ENCODE results near the gene EMC8.
A peak's percentile ranks its signal among the peaks of the same experiment; 100 is the strongest.
"Not testable (repeated sequence)": the region's sequence is repeated elsewhere in the genome, so short reads cannot be mapped to it uniquely, and the experiment has no call there.

EMC8 gene

GRCh38 chr16:85835227-85835751 is 35.9 kb upstream of the EMC8 start:
- no peak for DNase-seq (ENCODE audit: low read depth in 2 of 2)

- no peak for DNase-seq (ENCODE audit: low read depth in 2 of 2)
Observed at GRCh38 chr16:85834741-85835140, 35.4 kb upstream of the EMC8 start.

GRCh38 chr16:85833219-85833920 is 34.0 kb upstream of the EMC8 start:
- no peak for DNase-seq (ENCODE audit: low read depth in 2 of 2)

DNA sequence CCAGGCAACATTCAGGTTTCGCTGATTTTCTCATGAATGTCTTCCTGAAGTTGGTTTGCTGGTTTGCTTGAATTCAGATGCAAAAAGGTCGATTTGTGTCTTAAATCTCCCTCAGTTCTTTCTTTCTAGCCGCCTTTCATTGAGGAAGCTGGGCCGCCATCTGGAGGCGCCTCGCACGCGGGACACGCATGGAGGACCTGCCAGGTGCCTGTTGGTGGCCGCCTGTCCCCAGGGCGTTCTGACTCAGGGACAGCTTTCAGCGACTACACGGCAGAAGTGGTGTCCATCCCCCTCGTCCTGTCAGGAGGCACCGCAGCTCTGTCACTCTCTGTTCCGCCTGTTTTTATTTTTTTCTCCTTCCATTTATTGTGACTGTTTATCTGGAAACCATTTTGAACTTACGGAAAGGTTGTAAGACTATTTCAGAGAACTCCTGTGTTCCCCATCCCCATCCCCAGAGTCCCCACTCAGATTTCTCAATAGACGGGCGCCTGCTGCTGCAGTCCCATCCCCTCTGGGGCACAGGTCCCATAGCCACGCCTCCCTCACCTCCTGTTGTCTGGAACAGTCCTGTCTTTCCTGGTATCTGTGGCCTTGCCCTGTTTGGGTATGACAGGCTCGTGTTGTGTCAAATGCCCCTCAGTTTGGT is 33.4 kb upstream of the EMC8 start:
- no peak for DNase-seq (ENCODE audit: low read depth in 2 of 2)

GRCh38 chr16:85830821-85831220 is 31.5 kb upstream of the EMC8 start:
- DNase-seq (ENCODE audit: low read depth in 2 of 2), result no peak

- no peak for DNase-seq (ENCODE audit: low read depth in 2 of 2)
Observed at GRCh38 chr16:85829751-85830445, 30.6 kb upstream of the EMC8 start.

DNA sequence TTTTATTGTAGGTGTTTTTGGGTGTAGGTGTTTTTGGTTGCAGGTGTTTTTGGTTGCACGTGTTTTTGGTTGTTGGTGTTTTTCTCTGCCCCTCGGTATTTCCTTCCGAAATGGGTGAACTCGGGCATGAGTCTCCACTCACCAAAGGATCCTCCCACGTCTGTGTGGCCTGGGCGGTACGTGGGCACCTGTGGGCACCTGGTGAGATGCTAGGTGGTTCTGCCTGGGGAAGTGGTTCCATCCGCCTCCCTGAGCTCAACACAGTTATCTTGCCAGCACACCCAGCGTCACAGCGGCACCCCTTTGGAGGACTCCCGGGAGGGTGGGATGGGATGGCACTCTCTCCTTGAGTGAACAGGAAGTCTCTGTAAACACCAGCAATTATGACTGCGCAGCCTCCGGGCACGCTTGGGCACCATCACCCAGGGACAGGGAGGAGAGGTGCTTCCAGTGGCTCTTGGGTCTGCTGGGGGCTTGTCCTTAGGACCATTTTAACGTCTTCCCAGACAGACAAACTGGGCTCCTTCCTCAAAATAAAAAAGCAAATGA is 29.9 kb upstream of the EMC8 start:
- DNase-seq (ENCODE audit: low read depth in 2 of 2), result no peak

DNA sequence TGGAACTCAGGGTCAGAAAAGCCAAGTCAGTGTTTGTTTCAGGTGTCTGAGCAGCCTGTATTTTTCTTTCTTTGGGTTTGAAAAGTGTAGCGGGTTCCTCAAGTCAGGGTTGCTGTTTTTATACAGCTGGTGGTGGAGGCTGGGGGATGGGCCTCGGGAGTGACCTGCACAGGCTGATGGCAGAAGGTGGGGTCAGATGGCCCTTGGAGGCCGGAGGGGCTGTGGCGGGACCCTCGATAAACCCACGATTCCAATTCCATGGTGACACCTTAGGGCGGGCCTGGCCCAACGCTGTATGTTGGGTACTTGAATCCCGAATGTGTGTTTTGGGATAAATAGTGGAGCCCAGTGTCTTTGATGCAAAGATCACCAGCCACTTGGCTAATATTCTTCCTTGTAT is 28.8 kb upstream of the EMC8 start:
- no peak for DNase-seq (ENCODE audit: low read depth in 2 of 2)

GRCh38 chr16:85826686-85827247 is 27.4 kb upstream of the EMC8 start:
- no peak for DNase-seq (ENCODE audit: low read depth in 2 of 2)

DNA sequence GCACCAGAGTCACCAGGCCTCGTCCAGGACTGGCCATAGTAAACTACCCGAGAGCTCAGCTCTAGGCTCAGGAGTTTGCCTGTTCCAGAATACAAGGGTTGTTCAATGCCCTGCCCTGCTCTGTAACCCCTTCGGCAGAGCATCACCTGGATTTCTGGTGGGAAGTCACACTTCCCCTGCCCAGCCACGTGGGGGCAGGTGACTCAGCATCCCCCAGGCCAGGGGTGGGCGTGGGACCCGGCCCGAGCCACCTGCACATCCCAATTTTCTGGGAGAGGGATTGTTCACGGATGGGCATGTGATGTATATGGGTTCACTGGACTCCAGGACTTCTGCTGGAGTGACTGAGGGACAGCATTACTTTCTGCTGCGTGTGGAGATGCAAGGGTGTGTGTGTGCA is 26.0 kb upstream of the EMC8 start:
- no peak for DNase-seq (ENCODE audit: low read depth in 2 of 2)

- no peak for DNase-seq (ENCODE audit: low read depth in 2 of 2)
Observed at GRCh38 chr16:85824161-85825135, 25.1 kb upstream of the EMC8 start.

DNA sequence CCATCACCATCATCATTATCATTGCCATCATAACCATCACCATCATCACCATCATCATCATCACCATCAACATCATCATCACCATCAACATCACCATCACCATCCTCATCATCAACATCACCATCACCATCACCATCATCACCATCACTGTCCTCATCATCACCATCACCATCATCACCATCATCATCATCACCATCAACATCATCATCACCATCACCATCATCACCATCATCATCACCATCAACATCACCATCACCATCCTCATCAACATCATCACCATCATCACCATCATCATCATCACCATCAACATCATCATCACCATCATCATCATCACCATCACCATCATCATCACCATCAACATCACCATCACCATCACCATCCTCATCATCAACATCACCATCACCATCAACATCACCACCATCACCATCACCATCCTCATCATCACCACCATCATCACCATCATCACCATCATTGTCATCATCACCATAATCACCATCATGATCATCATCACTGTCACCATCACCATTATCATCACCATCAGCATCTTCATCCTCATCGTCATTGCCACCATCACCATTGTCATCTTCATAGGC is 24.1 kb upstream of the EMC8 start:
- no peak for DNase-seq (ENCODE audit: low read depth in 2 of 2)

GRCh38 chr16:85822145-85822544 is 22.8 kb upstream of the EMC8 start:
- DNase-seq (ENCODE audit: low read depth in 2 of 2), result no peak

DNA sequence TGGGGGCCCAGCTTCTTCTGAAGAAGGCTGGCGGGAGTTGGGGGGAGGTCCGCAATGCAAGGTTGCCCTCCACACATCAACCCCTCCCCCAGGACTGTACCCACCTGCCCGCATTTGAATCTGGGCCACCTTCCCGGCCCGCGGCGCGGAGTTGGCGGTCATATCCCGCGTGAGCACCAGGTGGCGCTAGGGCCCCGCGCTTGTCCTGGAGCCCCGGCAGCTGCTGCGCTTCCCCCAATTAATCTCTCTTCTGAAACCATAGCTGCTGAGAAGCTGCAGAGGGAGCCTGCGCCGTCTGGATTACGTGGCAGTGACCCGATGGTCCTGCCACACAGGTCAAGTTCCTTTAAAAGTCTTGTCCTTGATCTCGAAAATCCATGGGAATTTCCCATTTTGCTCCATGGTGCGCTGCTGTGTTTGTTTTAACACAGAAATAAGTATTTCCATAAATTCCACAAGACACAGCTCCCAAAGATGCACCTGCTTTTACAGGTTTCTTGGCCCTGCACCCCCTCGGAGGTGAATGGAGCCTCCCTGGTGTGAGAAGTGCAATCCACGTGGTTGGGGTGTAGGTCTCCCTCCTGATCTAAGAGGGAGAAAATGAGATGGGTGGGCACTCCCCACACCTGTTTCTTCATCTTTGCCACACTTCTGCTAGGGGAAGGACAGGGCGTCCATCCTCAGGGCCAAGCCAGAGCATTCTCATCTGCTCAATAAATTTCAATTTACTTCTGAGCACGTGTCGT is 22.2 kb upstream of the EMC8 start:
- DNase-seq (ENCODE audit: low read depth in 2 of 2), result peak; percentile 79 to 80

DNA sequence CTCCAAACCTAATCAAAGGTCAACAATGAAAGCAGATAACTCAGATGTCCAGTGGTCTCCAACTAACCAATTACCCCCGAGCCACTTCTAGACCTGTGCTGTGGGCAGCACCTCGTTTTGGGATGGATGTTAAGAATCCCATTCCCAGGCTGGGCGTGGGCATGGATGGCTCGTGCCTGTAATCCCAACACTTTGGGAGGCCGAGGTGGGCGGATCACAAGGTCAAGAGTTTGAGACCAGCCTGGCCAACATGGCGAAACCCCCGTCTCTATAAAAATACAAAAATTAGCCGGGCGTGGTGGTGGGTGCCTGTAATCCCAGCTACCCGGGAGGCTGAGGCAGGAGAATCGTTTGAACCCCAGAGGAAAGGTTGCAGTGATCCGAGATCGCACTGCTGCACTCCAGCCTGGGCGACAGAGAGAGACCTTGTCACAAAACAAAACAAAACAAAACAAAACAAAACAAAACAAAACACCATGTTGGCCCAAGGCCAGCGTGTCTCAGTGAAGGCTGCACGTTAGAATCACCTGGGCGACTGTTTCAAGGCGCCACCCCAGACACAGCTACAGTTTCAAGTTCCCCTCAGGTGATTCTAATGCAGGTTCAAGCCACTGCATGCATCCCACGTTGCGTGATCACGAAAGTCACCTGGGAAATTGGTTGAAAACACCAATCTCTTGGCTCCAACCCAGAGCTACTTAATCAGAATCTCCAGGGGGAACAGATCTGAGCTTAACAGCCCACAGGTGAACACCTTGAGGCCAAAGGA is 21.4 kb upstream of the EMC8 start:
- no peak for DNase-seq (ENCODE audit: low read depth in 2 of 2)

DNA sequence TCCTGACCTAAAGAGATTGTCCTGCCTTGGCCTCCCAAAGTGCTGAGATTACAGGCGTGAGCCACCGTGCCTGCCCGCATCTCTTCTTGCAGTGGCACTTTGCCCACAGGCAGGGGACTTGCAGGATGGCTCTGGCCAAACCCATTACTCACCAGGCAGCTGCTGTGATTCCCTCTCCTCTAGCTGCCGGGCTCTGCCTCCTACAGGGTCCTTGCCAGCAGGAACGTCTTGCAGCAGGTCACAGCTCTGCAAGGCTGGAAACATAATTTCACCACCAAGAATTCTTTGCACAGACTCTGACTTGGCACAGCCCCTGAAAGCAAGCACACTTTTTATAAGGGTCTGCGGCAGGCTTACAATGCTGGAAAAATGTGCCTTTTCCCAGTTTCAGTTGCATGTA is 20.4 kb upstream of the EMC8 start:
- no peak for DNase-seq (ENCODE audit: low read depth in 2 of 2)

GRCh38 chr16:85819245-85819644 is 19.9 kb upstream of the EMC8 start:
- DNase-seq (ENCODE audit: low read depth in 2 of 2), result peak; percentile 83 to 84

- not testable (repeated sequence) for DNase-seq (ENCODE audit: low read depth in 2 of 2)
Observed at GRCh38 chr16:85817195-85817594, 17.9 kb upstream of the EMC8 start.

GRCh38 chr16:85816159-85816558 is 16.8 kb upstream of the EMC8 start:
- no peak for DNase-seq (ENCODE audit: low read depth in 2 of 2)
